Breast epithelium (tissue), 4 donors: Measurements from ENCODE around the gene NRF1. TPM values are rescaled to one million over a fixed set of nuclear protein-coding genes. Genes with fewer than 3 reads are reported as not detected.
"Not testable (repeated sequence)": the region's sequence is repeated elsewhere in the genome, so short reads cannot be mapped to it uniquely, and the experiment has no call there.

ENCODE experiments used
- DNase-seq, 2 donors: peaks; one replicate each; pipeline ENCODE4 v3.0.0-alpha.2; 2019; ENCODE audit warnings: low spot score in 2 of 2
- H3K27ac ChIP-seq, 2 donors: fragments of 200-600 bp; sonication (generic) in 1 of 2; one replicate each; pipeline ENCODE4 v1.5.1; 2016 to 2019; ENCODE audit warnings: mild to moderate bottlenecking in 1 of 2
- H3K27me3 ChIP-seq, 2 donors: fragments of 200-600 bp; sonication (generic) in 1 of 2; one replicate each; pipeline versions ENCODE4 v1.5.1 to v1.6.0; 2017 to 2019; ENCODE audit warnings: control low read depth in 1 of 2, mild to moderate bottlenecking in 1 of 2
- H3K36me3 ChIP-seq: fragments of 200-600 bp; one replicate; pipeline ENCODE4 v1.5.1; 2019
- H3K4me1 ChIP-seq, 2 donors: fragments of 200-600 bp; sonication (generic); one replicate each; pipeline ENCODE4 v1.5.1; 2016 to 2019; ENCODE audit warnings: control low read depth in 1 of 2
- H3K4me3 ChIP-seq, 3 donors: fragments of 200-600 bp; sonication (generic); 1 replicate in 2 of 3; 2 replicates in 1 of 3; pipeline ENCODE4 v1.5.1; 2016 to 2019; ENCODE audit warnings: mild to moderate bottlenecking in 3 of 3, moderate library complexity in 2 of 3
- H3K9me3 ChIP-seq, 2 donors: fragments of 200-600 bp; sonication (generic) in 1 of 2; one replicate each; pipeline ENCODE4 v1.5.1; 2016 to 2019; ENCODE audit warnings: control low read depth in 1 of 2
- POLR2A ChIP-seq: fragments of 450-650 bp; IDR thresholded peaks from one replicate; pipeline ENCODE4 v1.6.1; 2016; ENCODE audit warnings: antibody characterized with exemption, mild to moderate bottlenecking, moderate library complexity
- POLR2AphosphoS5 ChIP-seq, 3 donors: sonication (generic); formaldehyde crosslinking; IDR thresholded peaks; one replicate each; pipeline ENCODE4 v1.6.1; 2017; ENCODE audit warnings: antibody characterized with exemption in 3 of 3
- intact Hi-C: fragments of 100-400 bp; cut with DNase I; formaldehyde crosslinking; loops from one replicate; pipeline ENCODE4 v1.15.1; 2023; ENCODE audit warnings: low total_unique reads
- total RNA-seq, 3 donors: library from RNA; depleted of rRNA; stranded (reverse); fragments of >200 nt; gene quantifications; one replicate each; pipeline ENCODE4 v1.1.0, GENCODE V29; 2016
- TF ChIP-seq, protein P1 (sequence below), 3 donors: fragments of 450-650 bp; IDR thresholded peaks; one replicate each; pipeline ENCODE4 v1.5.1; 2016 to 2017; ENCODE audit warnings: antibody characterized with exemption in 3 of 3, mild to moderate bottlenecking in 3 of 3, moderate library complexity in 3 of 3

The NRF1 gene
- total RNA-seq, 3 donors from 2014 or later: 24.5 to 29.2 (median 27.2) TPM

DNA sequence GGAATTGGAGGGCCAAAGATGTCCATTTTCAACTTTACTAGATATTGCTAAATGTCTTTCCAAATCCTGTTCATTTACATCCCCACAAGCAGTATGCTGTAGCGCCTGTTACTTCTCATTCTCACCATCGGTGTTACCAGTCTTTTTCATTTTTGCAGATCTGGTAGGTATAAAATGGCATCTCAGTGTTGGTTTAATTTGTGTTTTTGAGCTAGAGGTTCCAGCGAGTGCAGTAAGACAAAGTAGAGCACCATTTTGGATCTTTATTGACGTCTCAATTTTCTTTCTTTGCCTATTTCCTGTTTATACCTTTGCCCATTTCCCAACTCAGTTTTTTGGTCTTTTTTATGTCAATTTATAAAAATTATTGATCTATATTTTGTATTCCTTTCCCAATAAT lies 55.6 kb downstream of the NRF1 start:
- TF ChIP-seq POLR2AphosphoS5 (IDR thresholded peaks at IDR 0.05): no peak
- TF ChIP-seq, protein P1, sequence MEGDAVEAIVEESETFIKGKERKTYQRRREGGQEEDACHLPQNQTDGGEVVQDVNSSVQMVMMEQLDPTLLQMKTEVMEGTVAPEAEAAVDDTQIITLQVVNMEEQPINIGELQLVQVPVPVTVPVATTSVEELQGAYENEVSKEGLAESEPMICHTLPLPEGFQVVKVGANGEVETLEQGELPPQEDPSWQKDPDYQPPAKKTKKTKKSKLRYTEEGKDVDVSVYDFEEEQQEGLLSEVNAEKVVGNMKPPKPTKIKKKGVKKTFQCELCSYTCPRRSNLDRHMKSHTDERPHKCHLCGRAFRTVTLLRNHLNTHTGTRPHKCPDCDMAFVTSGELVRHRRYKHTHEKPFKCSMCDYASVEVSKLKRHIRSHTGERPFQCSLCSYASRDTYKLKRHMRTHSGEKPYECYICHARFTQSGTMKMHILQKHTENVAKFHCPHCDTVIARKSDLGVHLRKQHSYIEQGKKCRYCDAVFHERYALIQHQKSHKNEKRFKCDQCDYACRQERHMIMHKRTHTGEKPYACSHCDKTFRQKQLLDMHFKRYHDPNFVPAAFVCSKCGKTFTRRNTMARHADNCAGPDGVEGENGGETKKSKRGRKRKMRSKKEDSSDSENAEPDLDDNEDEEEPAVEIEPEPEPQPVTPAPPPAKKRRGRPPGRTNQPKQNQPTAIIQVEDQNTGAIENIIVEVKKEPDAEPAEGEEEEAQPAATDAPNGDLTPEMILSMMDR (IDR thresholded peaks at IDR 0.05): no peak
- no peak for TF ChIP-seq POLR2A
- DNase-seq: no peak
- intact Hi-C loops: loop anchor here (5.0 kb wide), 1 partner anchor 870 kb away; no protein-coding TSS in a partner anchor
- Histone ChIP-seq H3K27me3 (no peaks in the 10 kb centered on the region), H3K36me3 (no peaks in the 10 kb centered on the region), H3K4me3 (no peak overlapping the region), H3K27ac (no peak overlapping the region), H3K9me3 (no peaks in the 10 kb centered on the region), H3K4me1 (no peaks in the 10 kb centered on the region)

DNA sequence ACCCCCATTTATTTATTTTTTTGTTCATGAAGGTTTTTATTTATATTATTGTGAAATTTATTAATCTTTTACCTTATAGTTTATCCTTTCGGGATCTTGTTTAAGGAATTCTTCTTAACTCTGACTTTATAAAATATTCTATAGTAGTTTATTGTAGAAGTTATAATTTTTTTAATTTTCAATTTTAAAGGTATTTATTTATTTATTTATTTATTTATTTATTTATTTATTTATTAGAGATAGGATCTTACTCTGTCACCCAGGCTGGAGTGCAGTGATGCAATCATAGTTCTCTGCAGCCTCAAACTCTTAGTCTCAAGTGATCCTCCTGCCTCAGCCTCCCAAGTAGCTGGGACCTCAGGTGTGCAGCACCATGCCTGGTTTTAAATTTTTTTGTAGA lies 56.0 kb downstream of the NRF1 start:
- Histone ChIP-seq H3K36me3 (no peaks in the 10 kb centered on the region), H3K4me3 (no peak overlapping the region), H3K27ac (no peak overlapping the region), H3K27me3 (no peaks in the 10 kb centered on the region), H3K9me3 (no peaks in the 10 kb centered on the region), H3K4me1 (no peaks in the 10 kb centered on the region)
- TF ChIP-seq, protein P1 (IDR thresholded peaks at IDR 0.05): no peak
- TF ChIP-seq POLR2AphosphoS5 (IDR thresholded peaks at IDR 0.05) (no peak), POLR2A (no peak)
- no peak for DNase-seq
- intact Hi-C loops: loop anchor here (5.0 kb wide), 1 partner anchor 870 kb away; no protein-coding TSS in a partner anchor

DNA sequence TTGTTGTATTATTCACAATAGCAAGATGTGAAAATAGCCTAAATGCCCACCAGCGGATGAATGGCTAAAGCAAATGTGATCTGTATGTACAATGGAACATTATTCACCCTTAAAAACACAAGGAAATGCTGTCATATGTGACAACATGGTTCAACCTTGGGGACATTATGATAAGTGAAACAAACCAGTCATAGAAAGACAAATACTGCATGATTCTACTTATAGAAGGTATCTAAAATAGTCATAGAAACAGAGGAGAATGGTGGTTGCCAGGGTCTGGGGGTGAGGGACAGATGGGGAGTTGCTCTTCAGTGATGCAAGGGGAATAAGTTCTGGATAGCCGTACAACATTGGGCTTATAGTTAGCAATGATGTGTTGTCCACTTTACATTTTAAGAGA lies 58.4 kb downstream of the NRF1 start:
- intact Hi-C loops: loop anchor here (5.0 kb wide), 1 partner anchor 873 kb away; no protein-coding TSS in a partner anchor
- Histone ChIP-seq H3K9me3 (peaks cover 0 to 6% of the 10 kb centered on the region in 2 donors), H3K4me1 (no peaks in the 10 kb centered on the region), H3K27ac (no peak overlapping the region), H3K36me3 (peaks cover 7% of the 10 kb centered on the region), H3K4me3 (no peak overlapping the region), H3K27me3 (no peaks in the 10 kb centered on the region)
- DNase-seq: no peak
- TF ChIP-seq POLR2AphosphoS5 (IDR thresholded peaks at IDR 0.05): no peak
- no peak for TF ChIP-seq POLR2A
- TF ChIP-seq, protein P1 (IDR thresholded peaks at IDR 0.05): no peak

DNA sequence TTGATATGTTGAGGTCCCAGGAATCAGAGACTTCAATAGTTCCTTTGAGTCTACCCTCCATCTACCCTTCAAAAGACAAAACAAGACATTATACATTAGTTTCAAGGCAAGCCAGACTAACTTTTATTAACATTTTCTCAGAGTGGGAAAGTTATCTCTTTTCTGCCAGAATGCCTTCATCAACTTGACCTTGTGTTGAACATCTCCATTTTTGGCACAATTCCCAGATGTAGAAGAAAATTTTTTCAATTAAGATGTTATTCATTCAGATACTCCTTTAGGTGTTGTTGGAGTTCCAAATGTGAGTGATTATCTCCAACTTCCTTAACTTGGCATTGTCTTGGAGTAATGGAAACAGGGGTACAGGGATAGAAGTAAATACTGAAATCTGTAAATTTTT lies 59.1 kb downstream of the NRF1 start:
- intact Hi-C loops: no loop called here
- no peak overlapping the region for H3K4me3 ChIP-seq
- TF ChIP-seq POLR2A: no peak
- TF ChIP-seq, protein P1 (IDR thresholded peaks at IDR 0.05): no peak
- TF ChIP-seq POLR2AphosphoS5 (IDR thresholded peaks at IDR 0.05): no peak

DNA sequence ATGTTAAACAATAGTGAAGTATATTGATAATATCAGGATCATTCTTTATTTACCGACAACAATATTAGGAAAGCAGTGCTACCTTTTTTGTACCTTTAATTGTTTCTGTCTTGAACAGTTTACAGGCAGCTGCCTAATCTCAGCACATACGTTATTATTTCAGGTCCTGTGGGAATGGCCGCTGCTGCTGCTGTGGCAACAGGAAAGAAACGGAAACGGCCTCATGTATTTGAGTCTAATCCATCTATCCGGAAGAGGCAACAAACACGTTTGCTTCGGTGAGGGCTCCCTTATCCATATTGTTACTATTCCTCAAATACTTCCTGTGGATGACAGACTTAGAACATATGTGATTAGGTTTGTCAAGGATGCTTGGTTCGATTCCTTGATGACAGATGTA lies 59.7 kb downstream of the NRF1 start:
- Histone ChIP-seq H3K4me3 (no peak overlapping the region), H3K9me3 (peaks cover 0 to 17% of the 10 kb centered on the region in 2 donors), H3K4me1 (no peaks in the 10 kb centered on the region), H3K36me3 (peaks cover 12% of the 10 kb centered on the region), H3K27me3 (no peaks in the 10 kb centered on the region), H3K27ac (no peak overlapping the region)
- TF ChIP-seq, protein P1 (IDR thresholded peaks at IDR 0.05): no peak
- TF ChIP-seq POLR2AphosphoS5 (IDR thresholded peaks at IDR 0.05): no peak
- no peak for TF ChIP-seq POLR2A
- intact Hi-C loops: no loop called here
- no peak for DNase-seq

More for the DNA sequence above, 59.1 kb downstream of the NRF1 start:
- no peaks in the 10 kb centered on the region for H3K27me3 ChIP-seq
- DNase-seq: no peak
- no peak overlapping the region for H3K27ac ChIP-seq
- peaks cover 0 to 14% of the 10 kb centered on the region in 2 donors for H3K9me3 ChIP-seq
- H3K4me1 ChIP-seq: no peaks in the 10 kb centered on the region
- H3K36me3 ChIP-seq: peaks cover 12% of the 10 kb centered on the region

DNA sequence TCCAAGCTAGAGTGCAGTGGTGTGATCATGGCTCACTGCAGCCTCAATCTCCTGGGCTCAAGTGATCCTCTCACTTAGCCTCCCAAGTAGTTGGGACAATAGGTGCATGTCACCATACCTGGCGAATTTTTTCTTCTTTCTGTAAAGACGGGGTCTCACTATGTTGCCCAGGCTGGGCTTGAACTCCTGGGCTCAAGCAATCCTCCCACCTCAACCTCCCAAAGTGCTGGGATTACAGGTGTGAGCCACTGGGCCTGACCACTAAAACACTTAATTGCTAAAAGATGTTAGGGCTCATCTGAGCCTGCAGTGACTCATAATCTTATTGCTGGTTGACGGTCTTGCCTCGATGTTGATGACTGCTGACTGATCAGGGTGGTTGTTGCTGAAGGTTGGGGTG lies 63.0 kb downstream of the NRF1 start:
- H3K4me1 ChIP-seq, H3K4me3 ChIP-seq, H3K27ac ChIP-seq, intact Hi-C loops, H3K27me3 ChIP-seq, DNase-seq: not testable (repeated sequence)
- Histone ChIP-seq H3K36me3 (peaks cover 12% of the 10 kb centered on the region), H3K9me3 (peaks cover 0 to 17% of the 10 kb centered on the region in 2 donors)
